ENCODE results near the gene CEACAM19. TPM values are rescaled to one million over a fixed set of nuclear protein-coding genes. Genes with fewer than 3 reads are reported as not detected.
A peak's percentile ranks its signal among the peaks of the same experiment; 100 is the strongest.

CEACAM19 gene
- total RNA-seq, 4 donors from 2014 or later, result 0.78 to 5.5 (median 3.8) TPM

DNA sequence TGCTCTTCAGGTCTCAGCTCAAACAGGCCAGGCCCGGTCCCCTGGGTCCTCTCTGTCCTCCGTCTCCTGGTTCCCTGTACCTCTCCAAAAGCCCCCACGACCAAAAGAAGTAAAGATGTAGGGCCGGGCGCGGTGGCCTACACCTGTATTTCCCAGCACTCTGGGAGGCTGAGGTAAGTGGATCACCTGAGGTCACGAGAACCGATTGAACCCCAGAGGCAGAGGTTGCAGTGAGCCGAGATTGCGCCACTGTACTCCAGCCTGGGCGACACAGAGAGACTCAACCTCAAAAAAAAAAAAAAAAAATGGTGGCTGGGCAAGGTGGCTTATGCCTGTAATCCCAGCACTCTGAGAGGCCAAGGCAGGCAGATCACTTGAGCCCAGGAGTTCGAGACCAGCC lies 55.2 kb downstream of the CEACAM19 start:
- intact Hi-C loops (cut with DNase I), result no loop called here
- TF ChIP-seq, protein P1, sequence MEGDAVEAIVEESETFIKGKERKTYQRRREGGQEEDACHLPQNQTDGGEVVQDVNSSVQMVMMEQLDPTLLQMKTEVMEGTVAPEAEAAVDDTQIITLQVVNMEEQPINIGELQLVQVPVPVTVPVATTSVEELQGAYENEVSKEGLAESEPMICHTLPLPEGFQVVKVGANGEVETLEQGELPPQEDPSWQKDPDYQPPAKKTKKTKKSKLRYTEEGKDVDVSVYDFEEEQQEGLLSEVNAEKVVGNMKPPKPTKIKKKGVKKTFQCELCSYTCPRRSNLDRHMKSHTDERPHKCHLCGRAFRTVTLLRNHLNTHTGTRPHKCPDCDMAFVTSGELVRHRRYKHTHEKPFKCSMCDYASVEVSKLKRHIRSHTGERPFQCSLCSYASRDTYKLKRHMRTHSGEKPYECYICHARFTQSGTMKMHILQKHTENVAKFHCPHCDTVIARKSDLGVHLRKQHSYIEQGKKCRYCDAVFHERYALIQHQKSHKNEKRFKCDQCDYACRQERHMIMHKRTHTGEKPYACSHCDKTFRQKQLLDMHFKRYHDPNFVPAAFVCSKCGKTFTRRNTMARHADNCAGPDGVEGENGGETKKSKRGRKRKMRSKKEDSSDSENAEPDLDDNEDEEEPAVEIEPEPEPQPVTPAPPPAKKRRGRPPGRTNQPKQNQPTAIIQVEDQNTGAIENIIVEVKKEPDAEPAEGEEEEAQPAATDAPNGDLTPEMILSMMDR (IDR thresholded peaks at IDR 0.05), result no peak
- no peak for TF ChIP-seq POLR2A (IDR thresholded peaks at IDR 0.05)
- no peak overlapping the region for H3K4me3 ChIP-seq (replicated peaks in 1 of 3)
- WGBS, 2 donors, result 97 to 98% methylated on average over 12 of the region's 12 CpGs
- no peaks in the 10 kb centered on the region for H3K9me3 ChIP-seq
- DNase-seq, result no peak
- no peaks in the 10 kb centered on the region for H3K27me3 ChIP-seq
- no peaks in the 10 kb centered on the region for H3K36me3 ChIP-seq
- peaks cover 12 to 23% of the 10 kb centered on the region in 2 donors for H3K4me1 ChIP-seq
- no peak overlapping the region for H3K27ac ChIP-seq

DNA sequence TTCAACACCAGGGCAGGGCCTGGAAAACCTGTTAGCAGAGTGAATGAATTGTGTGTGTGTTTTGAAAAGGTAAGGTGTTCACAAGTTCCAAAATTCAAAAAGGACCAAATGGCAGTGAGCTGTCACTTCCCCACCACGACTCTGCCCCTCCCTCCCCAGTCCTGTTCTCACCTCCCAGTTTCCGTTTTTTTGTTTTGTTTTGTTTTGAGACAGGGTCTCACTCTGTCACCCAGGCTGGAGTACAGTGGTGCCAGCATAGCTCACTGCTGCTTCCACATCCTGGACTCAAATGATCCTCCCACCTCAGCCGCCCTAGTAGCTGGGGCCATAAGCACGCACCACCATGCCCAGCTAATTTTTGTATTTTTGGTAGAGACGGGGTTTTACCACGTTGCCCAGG lies 56.9 kb downstream of the CEACAM19 start:
- 77 to 83% methylated on average over 6 of the region's 6 CpGs for WGBS, 2 donors
- Histone ChIP-seq H3K27me3 (no peaks in the 10 kb centered on the region), H3K36me3 (no peaks in the 10 kb centered on the region), H3K4me1 (peaks cover 12 to 21% of the 10 kb centered on the region in 2 donors), H3K9me3 (no peaks in the 10 kb centered on the region), H3K27ac (no peak overlapping the region), H3K4me3 (replicated peaks in 1 of 3) (no peak overlapping the region)
- TF ChIP-seq POLR2A (IDR thresholded peaks at IDR 0.05), result no peak
- TF ChIP-seq, protein P1 (IDR thresholded peaks at IDR 0.05), result no peak
- DNase-seq, result no peak
- intact Hi-C loops (cut with DNase I), result no loop called here

DNA sequence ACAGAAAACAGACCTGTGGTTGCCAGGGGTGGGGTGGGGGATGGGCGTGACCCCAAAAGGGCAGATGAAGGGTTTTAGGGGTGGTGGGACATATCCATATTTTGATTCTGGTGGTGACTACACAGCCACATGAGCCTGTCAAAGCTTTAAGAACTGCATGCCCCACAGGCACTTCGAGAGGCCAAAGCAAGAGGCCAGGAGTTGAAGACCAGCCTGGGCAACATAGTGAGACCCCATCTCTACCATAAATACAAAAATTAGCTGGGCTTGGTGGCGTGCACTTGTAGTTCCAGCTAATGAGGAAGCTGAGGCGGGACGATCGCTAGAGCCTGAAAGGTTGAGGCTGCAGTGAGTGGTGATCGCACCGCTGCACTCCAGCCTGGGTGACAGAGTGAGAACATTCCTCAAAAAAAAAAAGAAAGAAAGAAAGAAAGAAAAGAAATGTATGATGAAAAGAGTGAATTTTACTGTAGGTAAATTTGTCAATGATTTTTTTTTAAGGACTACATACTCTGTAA lies 58.3 kb downstream of the CEACAM19 start:
- WGBS, 2 donors, result 86 to 92% methylated on average over 8 of the region's 8 CpGs
- H3K4me1 ChIP-seq, result peaks cover 5 to 9% of the 10 kb centered on the region in 2 donors
- H3K4me3 ChIP-seq (replicated peaks in 1 of 3), result no peak overlapping the region
- H3K36me3 ChIP-seq, result no peaks in the 10 kb centered on the region
- no peaks in the 10 kb centered on the region for H3K9me3 ChIP-seq
- TF ChIP-seq, protein P1 (IDR thresholded peaks at IDR 0.05), result no peak
- TF ChIP-seq POLR2A (IDR thresholded peaks at IDR 0.05), result no peak
- H3K27ac ChIP-seq, result no peak overlapping the region
- DNase-seq, result peak; percentile 40 to 68
- no peaks in the 10 kb centered on the region for H3K27me3 ChIP-seq
- intact Hi-C loops (cut with DNase I), result no loop called here

DNA sequence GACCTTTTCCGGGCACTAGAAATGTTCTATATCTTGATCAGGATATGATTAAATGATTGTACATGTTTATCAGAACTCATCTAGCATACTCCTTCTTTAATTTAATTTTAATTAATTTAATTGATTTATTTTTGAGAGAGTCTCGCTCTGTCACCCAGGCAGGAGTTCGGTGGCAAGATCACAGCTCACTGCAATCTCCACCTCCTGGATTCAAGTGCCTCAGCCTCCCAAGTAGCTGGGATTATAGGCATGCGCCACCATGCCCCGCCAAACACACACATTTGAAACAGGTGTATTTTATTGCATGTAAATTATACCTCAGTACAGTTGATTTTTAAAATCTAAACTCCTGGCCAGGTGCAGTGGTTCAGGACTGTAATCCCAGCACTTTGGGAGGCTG lies 59.8 kb downstream of the CEACAM19 start:
- intact Hi-C loops (cut with DNase I), result no loop called here
- DNase-seq, result no peak
- H3K36me3 ChIP-seq, result no peaks in the 10 kb centered on the region
- H3K4me1 ChIP-seq, result peaks cover 0 to 1% of the 10 kb centered on the region in 2 donors
- WGBS, 2 donors, result 79 to 95% methylated on average over 5 of the region's 5 CpGs
- no peak overlapping the region for H3K27ac ChIP-seq
- TF ChIP-seq, protein P1 (IDR thresholded peaks at IDR 0.05), result no peak
- no peak for TF ChIP-seq POLR2A (IDR thresholded peaks at IDR 0.05)
- H3K4me3 ChIP-seq (replicated peaks in 1 of 3), result no peak overlapping the region
- no peaks in the 10 kb centered on the region for H3K27me3 ChIP-seq
- no peaks in the 10 kb centered on the region for H3K9me3 ChIP-seq

- TF ChIP-seq POLR2A (IDR thresholded peaks at IDR 0.05), result no peak
- TF ChIP-seq, protein P1 (IDR thresholded peaks at IDR 0.05), result no peak
- WGBS, 2 donors, result 77 to 80% methylated on average over 4 to 5 of the region's 5 CpGs
- H3K27me3 ChIP-seq, result no peaks in the 10 kb centered on the region
- intact Hi-C loops (cut with DNase I), result no loop called here
- H3K9me3 ChIP-seq, result no peaks in the 10 kb centered on the region
- DNase-seq, result no peak
- H3K27ac ChIP-seq, result no peak overlapping the region
- no peak overlapping the region for H3K4me3 ChIP-seq (replicated peaks in 1 of 3)
- H3K36me3 ChIP-seq, result no peaks in the 10 kb centered on the region
- H3K4me1 ChIP-seq, result peaks cover 4 to 7% of the 10 kb centered on the region in 2 donors
These were observed 60.3 kb downstream of the CEACAM19 start for GRCh38 chr19:44731622-44732021.
